Upper lobe of right lung (tissue), 1 donor: ENCODE measurements around the gene MMP15. TPM values are rescaled to one million over a fixed set of nuclear protein-coding genes. Genes with fewer than 3 reads are reported as not detected.

Experiments
- ATAC-seq: fragments of 200-7000 bp; cut with Tn5 transposase; one replicate; pipeline ENCODE4 v1.9.1; 2020; ENCODE audit warnings: mild to moderate bottlenecking, moderate library complexity
- DNase-seq: peaks from one replicate; pipeline ENCODE4 v3.0.0-alpha.2; 2020
- H3K27ac ChIP-seq: fragments of 200-600 bp; one replicate; pipeline ENCODE4 v1.8.0; 2022
- H3K27me3 ChIP-seq: fragments of 200-600 bp; one replicate; pipeline ENCODE4 v1.8.0; 2022; ENCODE audit warnings: mild to moderate bottlenecking
- H3K36me3 ChIP-seq: fragments of 200-600 bp; one replicate; pipeline ENCODE4 v1.8.0; 2022
- H3K4me1 ChIP-seq: fragments of 200-600 bp; one replicate; pipeline ENCODE4 v1.8.0; 2022
- H3K4me3 ChIP-seq: fragments of 200-600 bp; one replicate; pipeline ENCODE4 v1.8.0; 2022; ENCODE audit warnings: mild to moderate bottlenecking
- H3K9me3 ChIP-seq: fragments of 200-600 bp; one replicate; pipeline ENCODE4 v1.8.0; 2022
- intact Hi-C: fragments of 100-400 bp; cut with DNase I; formaldehyde crosslinking; loops from one replicate; pipeline ENCODE4 v1.11.0; 2022
- total RNA-seq: library from RNA; stranded (reverse); fragmentation: NEBNext Ultra II Directional; extraction: Animal tissue kit (Norgen Biotek cat#: 25700); gene quantifications from one replicate; pipeline ENCODE4 v1.2.1, GENCODE V29; 2021
- TF ChIP-seq, protein P1 (sequence below): fragments of 200-600 bp; IDR thresholded peaks from one replicate; pipeline ENCODE4 v1.8.0; 2022; ENCODE audit warnings: antibody characterized with exemption
- donor health status: DM: no; HTN: yes; CAD: no; lungs with severe emphysema.

MMP15 gene
- total RNA-seq, 1 donor from 2014 or later: 25.2 TPM

DNA sequence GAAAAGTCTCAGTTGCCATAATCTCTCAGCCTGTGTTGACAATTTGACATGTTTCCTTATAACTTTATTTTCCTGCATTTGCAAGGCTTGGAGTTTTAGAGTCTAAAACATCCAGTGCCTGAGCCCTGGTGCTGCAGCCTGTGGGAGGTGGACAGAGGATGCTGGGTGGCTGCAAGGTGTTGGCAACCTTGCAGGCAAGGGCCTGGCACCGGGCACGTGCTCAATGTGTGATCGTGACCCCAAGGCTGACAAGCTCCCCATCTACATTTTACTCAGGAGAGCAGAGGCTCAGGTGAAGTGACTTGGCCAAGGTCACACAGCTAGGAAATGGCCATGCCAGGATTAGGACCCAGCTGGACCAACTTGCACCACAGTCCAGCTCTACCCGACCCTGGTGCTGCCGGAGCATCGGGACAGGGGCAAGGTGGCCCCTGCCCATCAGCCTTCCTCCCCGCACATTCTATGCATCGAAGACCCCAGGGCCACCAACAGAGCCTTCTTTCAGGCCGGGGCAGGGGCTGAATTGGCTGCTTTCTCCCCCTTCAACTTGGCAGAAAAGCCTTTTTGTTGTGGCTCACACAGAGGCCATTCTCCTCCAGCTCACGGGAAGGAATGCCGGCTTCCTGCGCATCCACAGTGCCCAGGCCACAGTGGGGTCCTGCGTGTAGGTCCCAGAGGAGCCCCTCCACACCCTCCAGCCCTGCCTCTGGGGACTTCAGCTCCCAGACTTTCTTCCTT, 23.1 kb downstream of the MMP15 start:
- no peak for ATAC-seq

DNA sequence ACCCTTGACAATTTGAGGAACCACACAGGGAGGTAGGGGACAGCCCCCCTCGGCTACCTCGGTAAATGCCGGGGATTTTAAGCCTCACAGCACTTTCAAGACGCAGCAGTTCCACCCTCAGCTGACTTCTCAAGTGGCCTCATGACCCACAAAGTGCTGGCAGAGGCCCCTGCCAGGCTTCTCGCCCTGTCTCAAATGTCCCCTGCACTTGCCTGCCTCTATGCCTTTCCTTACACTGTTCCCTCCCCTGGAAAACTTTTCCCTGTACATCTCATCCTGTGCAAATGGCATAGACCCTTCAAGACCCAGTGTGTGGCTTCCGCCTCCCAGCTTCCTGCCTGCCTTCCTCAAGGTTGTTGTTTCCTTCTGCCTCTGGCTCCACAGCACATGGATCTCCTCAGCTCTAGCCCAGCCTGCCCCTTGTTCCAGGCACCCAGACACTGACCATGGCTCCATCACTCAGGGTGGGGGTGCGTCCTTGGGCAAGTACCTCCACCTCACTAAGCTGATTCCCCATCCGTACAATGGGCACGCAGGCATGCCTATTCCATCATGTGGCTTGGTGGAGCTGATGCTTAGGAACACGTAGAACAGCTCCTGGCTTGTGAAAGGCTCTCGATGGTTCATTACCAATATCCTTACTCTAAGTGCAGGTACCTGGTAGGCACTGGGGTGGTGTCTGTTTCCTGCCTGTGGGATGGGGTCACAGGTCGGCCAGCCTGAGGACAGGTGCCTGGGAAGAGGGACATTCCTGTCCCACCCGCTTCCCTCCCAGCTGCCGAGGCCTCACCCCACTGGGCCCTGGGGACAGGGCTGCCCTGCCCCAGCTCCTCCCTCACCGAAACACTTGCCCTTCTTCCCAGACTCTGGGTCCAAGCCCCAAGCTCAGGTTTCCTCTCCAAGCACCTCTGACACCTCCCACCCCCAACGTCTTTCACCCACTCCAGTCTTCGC, 24.0 kb downstream of the MMP15 start:
- Histone ChIP-seq H3K4me3 (no peak overlapping the region), H3K9me3 (no peaks in the 10 kb centered on the region), H3K36me3 (no peaks in the 10 kb centered on the region), H3K27me3 (no peaks in the 10 kb centered on the region), H3K4me1 (peaks cover 17% of the 10 kb centered on the region), H3K27ac (no peak overlapping the region)
- intact Hi-C loops: no loop called here
- no peak for DNase-seq
- peak; percentile 46 for ATAC-seq
- TF ChIP-seq, protein P1, sequence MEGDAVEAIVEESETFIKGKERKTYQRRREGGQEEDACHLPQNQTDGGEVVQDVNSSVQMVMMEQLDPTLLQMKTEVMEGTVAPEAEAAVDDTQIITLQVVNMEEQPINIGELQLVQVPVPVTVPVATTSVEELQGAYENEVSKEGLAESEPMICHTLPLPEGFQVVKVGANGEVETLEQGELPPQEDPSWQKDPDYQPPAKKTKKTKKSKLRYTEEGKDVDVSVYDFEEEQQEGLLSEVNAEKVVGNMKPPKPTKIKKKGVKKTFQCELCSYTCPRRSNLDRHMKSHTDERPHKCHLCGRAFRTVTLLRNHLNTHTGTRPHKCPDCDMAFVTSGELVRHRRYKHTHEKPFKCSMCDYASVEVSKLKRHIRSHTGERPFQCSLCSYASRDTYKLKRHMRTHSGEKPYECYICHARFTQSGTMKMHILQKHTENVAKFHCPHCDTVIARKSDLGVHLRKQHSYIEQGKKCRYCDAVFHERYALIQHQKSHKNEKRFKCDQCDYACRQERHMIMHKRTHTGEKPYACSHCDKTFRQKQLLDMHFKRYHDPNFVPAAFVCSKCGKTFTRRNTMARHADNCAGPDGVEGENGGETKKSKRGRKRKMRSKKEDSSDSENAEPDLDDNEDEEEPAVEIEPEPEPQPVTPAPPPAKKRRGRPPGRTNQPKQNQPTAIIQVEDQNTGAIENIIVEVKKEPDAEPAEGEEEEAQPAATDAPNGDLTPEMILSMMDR: no peak

More for the DNA sequence above, 23.1 kb downstream of the MMP15 start:
- DNase-seq: no peak
- Histone ChIP-seq H3K9me3 (no peaks in the 10 kb centered on the region), H3K4me3 (no peak overlapping the region), H3K27me3 (no peaks in the 10 kb centered on the region), H3K4me1 (peaks cover 17% of the 10 kb centered on the region), H3K36me3 (peaks cover 3% of the 10 kb centered on the region), H3K27ac (no peak overlapping the region)
- TF ChIP-seq, protein P1: no peak
- intact Hi-C loops: no loop called here

DNA sequence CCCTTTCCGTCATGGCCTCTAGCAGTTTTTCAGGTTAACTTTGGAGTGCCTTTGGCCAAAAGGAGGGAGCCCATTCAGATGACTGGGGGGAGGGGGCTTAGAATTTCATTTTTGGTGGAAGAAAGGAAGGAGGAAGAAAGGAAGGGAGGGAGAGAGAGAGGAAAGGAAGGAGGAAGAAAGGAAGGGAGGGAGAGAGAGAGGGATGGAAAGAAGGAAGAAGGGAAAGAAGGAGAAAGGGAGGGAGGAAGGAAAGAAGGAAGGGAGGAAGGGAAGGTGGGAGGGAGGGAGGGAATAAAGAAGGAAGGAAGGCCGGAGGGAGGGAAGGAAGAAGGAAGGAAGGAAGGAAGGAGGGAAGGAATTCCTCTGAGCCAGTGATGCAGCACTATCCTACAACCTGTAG, 25.7 kb downstream of the MMP15 start:
- ATAC-seq (no peak), DNase-seq (no peak)
- no peaks in the 10 kb centered on the region for H3K9me3 ChIP-seq
- H3K4me3 ChIP-seq: no peak overlapping the region
- TF ChIP-seq, protein P1: no peak
- peaks cover 17% of the 10 kb centered on the region for H3K4me1 ChIP-seq
- H3K27me3 ChIP-seq: no peaks in the 10 kb centered on the region
- no peak overlapping the region for H3K27ac ChIP-seq
- H3K36me3 ChIP-seq: no peaks in the 10 kb centered on the region
- intact Hi-C loops: no loop called here

DNA sequence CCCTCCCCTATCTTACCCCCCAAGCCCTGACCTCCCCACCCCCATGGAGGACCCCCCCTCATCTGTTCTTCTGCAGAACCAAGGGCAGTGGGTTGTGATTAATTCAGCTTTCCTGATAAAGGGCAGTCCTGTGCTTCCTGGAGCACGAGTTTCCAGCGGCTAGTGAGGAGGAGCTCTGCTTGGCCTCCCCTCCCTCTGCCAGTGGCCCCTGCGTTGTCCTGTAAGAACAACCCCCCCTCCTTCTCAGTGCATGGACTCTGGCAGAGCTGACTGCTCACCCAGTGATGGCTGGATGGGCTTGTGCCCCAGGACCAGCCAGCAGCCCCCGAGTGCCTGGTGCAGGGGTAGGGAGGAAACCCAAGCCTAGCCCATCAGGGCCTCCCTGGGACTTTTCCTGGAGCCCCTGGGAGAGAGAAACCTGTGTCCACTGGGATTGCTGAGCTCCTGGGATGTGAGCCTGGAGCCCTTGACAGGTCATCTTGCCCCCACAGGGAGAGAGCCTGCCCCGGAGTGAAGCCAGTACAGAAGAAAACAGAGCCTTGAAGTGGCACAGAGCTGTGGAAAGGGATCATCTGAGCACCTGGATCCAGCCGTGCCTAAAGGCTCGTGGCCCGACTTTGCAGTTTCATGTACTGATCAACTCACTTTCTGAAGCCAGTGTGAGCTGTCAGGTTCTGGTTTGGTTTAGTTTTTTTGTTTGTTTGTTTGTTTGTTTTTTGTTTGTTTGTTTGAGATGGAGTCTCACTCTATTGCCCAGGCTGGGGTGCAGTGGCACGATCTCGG, 26.5 kb downstream of the MMP15 start:
- Histone ChIP-seq H3K4me3 (no peak overlapping the region), H3K27ac (no peak overlapping the region), H3K27me3 (no peaks in the 10 kb centered on the region), H3K36me3 (no peaks in the 10 kb centered on the region), H3K9me3 (no peaks in the 10 kb centered on the region), H3K4me1 (peaks cover 11% of the 10 kb centered on the region)
- TF ChIP-seq, protein P1: no peak
- intact Hi-C loops: no loop called here
- ATAC-seq (no peak), DNase-seq (no peak)

DNA sequence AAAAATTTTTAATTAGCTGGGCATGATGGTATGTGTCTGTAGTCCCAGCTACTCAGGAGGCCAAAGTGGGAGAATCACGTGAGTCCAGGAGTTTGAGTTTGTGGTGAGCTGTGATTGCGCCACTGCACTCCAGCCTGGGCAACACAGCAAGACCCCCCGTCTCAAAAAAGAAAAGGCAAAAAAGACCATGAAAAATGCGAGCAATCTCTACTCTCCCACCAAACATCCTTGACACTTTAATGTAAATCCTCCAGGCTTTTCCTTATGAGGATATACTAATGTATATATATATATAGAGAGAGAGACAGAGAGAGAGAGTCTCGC, 28.1 kb downstream of the MMP15 start:
- H3K27me3 ChIP-seq: no peaks in the 10 kb centered on the region
- H3K4me1 ChIP-seq: no peaks in the 10 kb centered on the region
- ATAC-seq (no peak), DNase-seq (no peak)
- H3K27ac ChIP-seq: no peak overlapping the region
- intact Hi-C loops: no loop called here
- no peaks in the 10 kb centered on the region for H3K36me3 ChIP-seq
- no peaks in the 10 kb centered on the region for H3K9me3 ChIP-seq
- H3K4me3 ChIP-seq: no peak overlapping the region
- TF ChIP-seq, protein P1: no peak
